Loucy (cell line): Measurements from ENCODE around the gene DAPK1.

Experiments
- H2AFZ ChIP-seq: fragments of 200-600 bp; sonication (generic); 2 replicates; pipeline ENCODE4 v1.6.0; 2016; ENCODE audit warnings: antibody characterized with exemption, mild to moderate bottlenecking, low read length, moderate library complexity
- H3F3A ChIP-seq: fragments of 200-600 bp; 2 replicates; pipeline ENCODE4 v1.6.0; 2016; ENCODE audit warnings: antibody characterized with exemption, low read depth, mild to moderate bottlenecking
- H3K27me3 ChIP-seq: fragments of 200-600 bp; sonication (generic); 2 replicates; pipeline ENCODE4 v1.6.1; 2014; ENCODE audit warnings: low read length, mild to moderate bottlenecking; ENCODE audit not compliant: insufficient read depth, poor library complexity, severe bottlenecking
- H3K36me3 ChIP-seq: fragments of 200-600 bp; sonication (generic); 2 replicates; pipeline ENCODE4 v1.6.1; 2016; ENCODE audit warnings: low read length; ENCODE audit not compliant: insufficient read depth
- H3K4me1 ChIP-seq: fragments of 200-600 bp; sonication (generic); 2 replicates; pipeline ENCODE4 v1.5.1; 2014; ENCODE audit warnings: low read length, mild to moderate bottlenecking; ENCODE audit not compliant: insufficient read depth, poor library complexity, severe bottlenecking
- H3K4me2 ChIP-seq: fragments of 200-600 bp; sonication (generic); 2 replicates; pipeline ENCODE4 v1.6.0; 2014; ENCODE audit warnings: antibody characterized with exemption, low read length, low read depth, mild to moderate bottlenecking; ENCODE audit not compliant: poor library complexity, severe bottlenecking
- H3K4me3 ChIP-seq: fragments of 200-600 bp; sonication (generic); 2 replicates; pipeline ENCODE4 v1.5.1; 2014; ENCODE audit warnings: low read length, mild to moderate bottlenecking, mixed read lengths; ENCODE audit not compliant: poor library complexity, severe bottlenecking
- H3K79me2 ChIP-seq: fragments of 200-600 bp; sonication (generic); 2 replicates; pipeline ENCODE4 v1.6.1; 2014; ENCODE audit warnings: low read length; ENCODE audit not compliant: insufficient read depth
- H3K9ac ChIP-seq: fragments of 200-600 bp; sonication (generic); 2 replicates; pipeline ENCODE4 v1.6.0; 2014; ENCODE audit warnings: mild to moderate bottlenecking, low read depth, low read length, moderate library complexity; ENCODE audit not compliant: poor library complexity, severe bottlenecking
- H3K9me2 ChIP-seq: fragments of 200-600 bp; sonication (generic); replicated peaks from 2 replicates; pipeline ENCODE4 v1.6.1; 2016; ENCODE audit warnings: low read depth, low read length, mixed read lengths
- H3K9me3 ChIP-seq: fragments of 200-600 bp; sonication (generic); 2 replicates; pipeline ENCODE4 v1.6.1; 2014; ENCODE audit warnings: mild to moderate bottlenecking, antibody characterized with exemption, low read length, low read depth; ENCODE audit not compliant: insufficient read depth
- H4K20me1 ChIP-seq: fragments of 200-600 bp; sonication (generic); 2 replicates; pipeline ENCODE4 v1.6.0; 2014; ENCODE audit warnings: antibody characterized with exemption, low read length, mild to moderate bottlenecking; ENCODE audit not compliant: insufficient read depth, poor library complexity, severe bottlenecking
- CTCF ChIP-seq: fragments of 200-600 bp; sonication (generic); conservative IDR thresholded peaks from 2 replicates; pipeline ENCODE4 v1.5.1; 2014; ENCODE audit warnings: mild to moderate bottlenecking, antibody characterized with exemption, low read length
- EZH2phosphoT487 ChIP-seq: fragments of 200-600 bp; IDR thresholded peaks from 2 replicates; pipeline ENCODE4 v1.6.1; 2018; ENCODE audit warnings: antibody characterized with exemption, mild to moderate bottlenecking, moderate library complexity, borderline replicate concordance

Gene DAPK1

GRCh38 chr9:87641067-87641466 is 143.4 kb downstream of the DAPK1 start:
- Histone ChIP-seq H3K9ac (no peak overlapping the region), H3K27me3 (no peaks in the 10 kb centered on the region), H3K4me3 (no peak overlapping the region), H3K36me3 (peaks cover 7% of the 10 kb centered on the region; the same call in 1 of the 2 replicates), H3K4me1 (no peaks in the 10 kb centered on the region), H3K4me2 (no peak overlapping the region), H3K9me3 (no peaks in the 10 kb centered on the region), H2AFZ (no peak overlapping the region), H3K9me2 (no peaks in the 10 kb centered on the region), H3F3A (no peaks in the 10 kb centered on the region), H3K79me2 (no peaks in the 10 kb centered on the region), H4K20me1 (no peaks in the 10 kb centered on the region)
- no peak for TF ChIP-seq EZH2phosphoT487
- TF ChIP-seq CTCF = no peak

GRCh38 chr9:87642330-87643106 is 144.9 kb downstream of the DAPK1 start:
- Histone ChIP-seq H3K4me2 (no peak overlapping the region), H3K9me2 (no peaks in the 10 kb centered on the region), H4K20me1 (no peaks in the 10 kb centered on the region), H2AFZ (no peak overlapping the region), H3K79me2 (no peaks in the 10 kb centered on the region), H3K9me3 (no peaks in the 10 kb centered on the region), H3K9ac (no peak overlapping the region), H3F3A (no peaks in the 10 kb centered on the region), H3K36me3 (peaks cover 16% of the 10 kb centered on the region; the same call in 1 of the 2 replicates), H3K4me1 (no peaks in the 10 kb centered on the region), H3K27me3 (no peaks in the 10 kb centered on the region), H3K4me3 (no peak overlapping the region)
- TF ChIP-seq EZH2phosphoT487 (no peak), CTCF (no peak)

- no peaks in the 10 kb centered on the region for H3F3A ChIP-seq
- H3K4me2 ChIP-seq = no peak overlapping the region
- H3K4me1 ChIP-seq = no peaks in the 10 kb centered on the region
- TF ChIP-seq CTCF = no peak
- no peak for TF ChIP-seq EZH2phosphoT487
- no peaks in the 10 kb centered on the region for H3K27me3 ChIP-seq
- no peak overlapping the region for H3K4me3 ChIP-seq
- H3K9ac ChIP-seq = no peak overlapping the region
- no peaks in the 10 kb centered on the region for H3K9me3 ChIP-seq
- H3K36me3 ChIP-seq = peaks cover 16% of the 10 kb centered on the region; the same call in 1 of the 2 replicates
- H2AFZ ChIP-seq = no peak overlapping the region
- H3K79me2 ChIP-seq = no peaks in the 10 kb centered on the region
- H3K9me2 ChIP-seq = no peaks in the 10 kb centered on the region
- H4K20me1 ChIP-seq = no peaks in the 10 kb centered on the region
Observed at GRCh38 chr9:87643107-87643650, 145.5 kb downstream of the DAPK1 start.
